AG04450 (cell line): ENCODE results near the gene DACH1. TPM values are rescaled to one million over a fixed set of nuclear protein-coding genes. Genes with fewer than 3 reads are reported as not detected.

ENCODE experiments used
- CTCF ChIA-PET: fragments of 300-600, 350-600 bp; formaldehyde crosslinking; extraction: SDS; loops from one replicate; lab custom pipeline; 2022; ENCODE audit warnings: antibody characterized with exemption, inconsistent platforms; lab: Charles Lee
- POLR2A ChIA-PET: fragments of 350-600 bp; formaldehyde crosslinking; extraction: SDS; loops from one replicate; lab custom pipeline; 2021; ENCODE audit warnings: antibody characterized with exemption, inconsistent platforms; lab: Yijun Ruan, JAX
- DNase-seq: peaks from one replicate; pipeline ENCODE4 v3.0.0-alpha.2; 2011; ENCODE audit warnings: low read depth, low spot score
- H3K27ac ChIP-seq: one replicate; pipeline ENCODE4 v1.5.1; 2012; ENCODE audit warnings: low read depth, low read length, control low read depth
- H3K27me3 ChIP-seq: one replicate; pipeline ENCODE4 v1.6.0; 2012; ENCODE audit warnings: low read length; ENCODE audit not compliant: control insufficient read depth, insufficient read depth
- H3K4me3 ChIP-seq: 2 replicates; pipeline ENCODE4 v1.5.1; 2011; ENCODE audit warnings: mild to moderate bottlenecking, low read depth, low read length, control low read depth
- H3K9me3 ChIP-seq: 2 replicates; pipeline ENCODE4 v1.5.1; 2012; ENCODE audit warnings: low read length; ENCODE audit not compliant: control insufficient read depth, insufficient read depth
- polyA plus RNA-seq: library from polyadenylated mRNA; depleted of rRNA; stranded (reverse); fragments of >200 nt; gene quantifications from 2 replicates; pipeline ENCODE4 v1.2.3, GENCODE V29; 2011
- TF ChIP-seq, protein P1 (sequence below): IDR thresholded peaks from 2 replicates; pipeline ENCODE4 v1.5.1; 2011; ENCODE audit warnings: low read depth, low read length, control low read depth, inconsistent platforms

DACH1 gene
- polyA plus RNA-seq, 1 experiment: 0.10 TPM

DNA sequence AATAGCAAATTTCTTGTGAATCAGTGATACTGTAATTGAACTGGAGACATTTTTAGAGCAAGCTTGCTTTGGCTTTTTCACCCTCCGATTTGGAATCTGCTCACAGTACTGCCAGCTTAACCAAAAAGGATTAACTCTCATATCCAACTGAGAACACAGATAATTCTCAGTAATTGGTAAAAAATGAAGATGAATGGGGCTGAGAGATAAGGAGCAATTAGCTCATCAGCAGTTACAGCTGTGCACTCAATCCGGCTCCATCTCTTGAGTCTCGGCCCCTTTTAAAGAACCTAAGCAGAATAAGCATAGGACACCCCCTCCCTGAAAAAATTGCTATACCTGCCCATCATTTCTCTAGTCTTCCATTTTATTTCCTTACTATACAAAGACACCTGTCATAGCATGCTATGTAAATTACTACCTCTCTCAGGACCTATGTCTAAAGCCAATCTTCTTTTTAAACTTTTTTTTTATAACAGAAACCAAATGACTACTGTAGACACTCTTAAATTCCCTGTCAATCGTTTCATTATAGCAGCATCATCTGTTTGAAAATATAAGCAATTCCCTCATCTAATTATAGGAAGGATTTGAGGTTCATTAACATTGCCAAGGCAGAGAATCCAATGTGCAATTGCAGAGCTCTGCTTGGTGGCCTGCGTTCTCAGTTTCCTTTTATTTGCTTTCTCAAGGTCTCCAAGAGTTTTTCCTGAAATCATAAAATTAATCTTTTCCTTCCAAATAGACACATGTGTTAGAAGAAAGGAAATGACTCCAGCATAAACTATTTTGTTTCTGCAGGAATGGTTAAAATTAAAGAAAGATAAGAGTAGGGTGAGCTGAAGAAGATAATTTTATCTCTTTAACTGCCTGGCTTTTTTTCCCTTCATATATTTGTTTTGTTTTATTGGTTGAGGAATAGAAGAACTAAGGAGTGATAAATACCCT, 242.1 kb downstream of the DACH1 start:
- Histone ChIP-seq H3K9me3 (no peaks in the 10 kb centered on the region), H3K27ac (no peak overlapping the region), H3K4me3 (no peak overlapping the region), H3K27me3 (no peaks in the 10 kb centered on the region)
- ChIA-PET CTCF (no interaction called here), POLR2A (interaction anchor here (1.0 kb wide), 1 partner anchor 13 kb away, joined by 3 read pairs; no protein-coding TSS in a partner anchor)
- DNase-seq: no peak
- TF ChIP-seq, protein P1, sequence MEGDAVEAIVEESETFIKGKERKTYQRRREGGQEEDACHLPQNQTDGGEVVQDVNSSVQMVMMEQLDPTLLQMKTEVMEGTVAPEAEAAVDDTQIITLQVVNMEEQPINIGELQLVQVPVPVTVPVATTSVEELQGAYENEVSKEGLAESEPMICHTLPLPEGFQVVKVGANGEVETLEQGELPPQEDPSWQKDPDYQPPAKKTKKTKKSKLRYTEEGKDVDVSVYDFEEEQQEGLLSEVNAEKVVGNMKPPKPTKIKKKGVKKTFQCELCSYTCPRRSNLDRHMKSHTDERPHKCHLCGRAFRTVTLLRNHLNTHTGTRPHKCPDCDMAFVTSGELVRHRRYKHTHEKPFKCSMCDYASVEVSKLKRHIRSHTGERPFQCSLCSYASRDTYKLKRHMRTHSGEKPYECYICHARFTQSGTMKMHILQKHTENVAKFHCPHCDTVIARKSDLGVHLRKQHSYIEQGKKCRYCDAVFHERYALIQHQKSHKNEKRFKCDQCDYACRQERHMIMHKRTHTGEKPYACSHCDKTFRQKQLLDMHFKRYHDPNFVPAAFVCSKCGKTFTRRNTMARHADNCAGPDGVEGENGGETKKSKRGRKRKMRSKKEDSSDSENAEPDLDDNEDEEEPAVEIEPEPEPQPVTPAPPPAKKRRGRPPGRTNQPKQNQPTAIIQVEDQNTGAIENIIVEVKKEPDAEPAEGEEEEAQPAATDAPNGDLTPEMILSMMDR: no peak

DNA sequence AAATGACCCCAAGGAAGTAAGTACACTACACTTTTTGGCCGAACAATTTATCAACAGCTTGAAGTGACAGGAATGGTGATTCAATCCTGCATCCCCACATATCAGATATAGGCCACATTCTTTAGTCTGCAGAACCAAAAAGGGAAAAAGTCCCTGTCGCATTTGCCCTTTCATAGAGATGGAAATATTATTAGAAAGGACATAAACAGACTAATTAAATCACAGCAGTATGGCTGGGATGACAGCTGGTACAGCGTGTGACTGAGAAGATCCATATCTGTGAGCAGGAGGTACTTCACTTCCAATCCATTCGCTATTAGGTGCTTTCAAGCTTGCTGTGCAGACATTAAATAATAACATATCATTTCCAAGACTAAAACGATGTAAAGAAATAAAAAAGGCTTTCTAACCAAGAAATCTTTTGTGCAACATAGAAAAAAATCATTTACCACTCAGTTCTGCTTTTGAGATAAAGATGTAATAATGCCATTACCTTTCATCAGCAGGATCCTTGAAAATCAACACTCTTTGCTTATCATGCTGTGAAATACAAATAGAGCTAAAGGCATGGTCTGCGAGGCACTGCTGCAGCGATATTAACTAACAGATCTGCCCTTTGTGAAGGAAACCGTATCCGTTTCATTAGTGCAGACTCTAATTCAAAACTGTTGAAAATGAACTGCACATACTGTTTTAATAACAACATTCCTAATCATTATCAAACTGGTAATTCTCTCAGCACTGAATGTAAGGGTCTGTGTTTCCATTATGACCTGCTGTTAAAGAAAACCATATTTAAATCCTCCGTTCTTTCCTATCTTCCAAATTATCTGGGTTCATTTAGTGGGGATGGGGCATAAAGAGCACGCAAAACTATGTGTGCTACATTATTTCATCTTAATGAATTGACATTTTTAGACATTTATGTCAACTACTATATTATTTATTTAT, 245.6 kb downstream of the DACH1 start:
- ChIA-PET POLR2A (no interaction called here), CTCF (no interaction called here)
- no peak overlapping the region for H3K4me3 ChIP-seq
- TF ChIP-seq, protein P1: no peak
- H3K9me3 ChIP-seq: no peaks in the 10 kb centered on the region
- no peaks in the 10 kb centered on the region for H3K27me3 ChIP-seq
- no peak overlapping the region for H3K27ac ChIP-seq
- no peak for DNase-seq

DNA sequence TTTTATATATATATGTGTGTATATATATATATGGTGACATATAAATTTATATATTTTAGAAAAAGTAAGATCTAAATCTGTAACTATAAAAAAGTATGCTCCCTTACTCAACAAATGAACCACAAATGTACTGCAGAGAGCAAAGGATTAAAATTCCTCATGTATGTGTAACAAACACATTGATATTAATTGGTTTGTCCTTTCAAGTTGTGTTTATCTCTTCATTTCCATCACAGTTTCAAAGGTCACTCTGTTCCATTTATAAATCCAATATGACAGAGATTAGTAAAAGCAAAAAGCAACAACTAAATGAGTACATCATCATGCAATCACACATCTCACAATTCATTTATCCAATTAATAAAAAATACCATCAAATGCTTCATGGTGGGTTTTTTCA, 247.9 kb downstream of the DACH1 start:
- POLR2A ChIA-PET: no interaction called here
- TF ChIP-seq, protein P1: no peak
- DNase-seq: no peak
- Histone ChIP-seq H3K9me3 (no peaks in the 10 kb centered on the region), H3K27ac (no peak overlapping the region), H3K4me3 (no peak overlapping the region), H3K27me3 (no peaks in the 10 kb centered on the region)
- CTCF ChIA-PET: no interaction called here

DNA sequence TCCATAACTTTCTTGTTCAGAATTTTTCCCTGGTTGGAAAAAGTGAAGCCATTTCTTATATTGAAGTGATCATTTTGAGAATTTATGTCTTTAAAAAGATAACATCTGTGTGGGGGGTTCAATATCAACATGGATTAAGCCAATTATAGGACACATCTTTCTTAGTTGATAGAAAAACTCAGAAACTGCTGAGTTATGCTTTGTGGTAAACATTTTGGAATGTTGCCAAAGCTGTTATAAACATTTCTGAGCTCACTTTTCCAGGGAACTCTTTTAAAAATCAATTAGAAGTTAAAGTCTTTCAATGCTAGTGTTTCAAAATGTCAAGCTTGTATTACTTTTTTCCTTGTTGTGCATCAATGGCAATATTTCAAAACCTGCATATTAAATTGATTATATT, 248.8 kb downstream of the DACH1 start:
- Histone ChIP-seq H3K9me3 (no peaks in the 10 kb centered on the region), H3K27ac (no peak overlapping the region), H3K27me3 (no peaks in the 10 kb centered on the region), H3K4me3 (no peak overlapping the region)
- no peak for DNase-seq
- POLR2A ChIA-PET: no interaction called here
- CTCF ChIA-PET: interaction anchor here (0.5 to 0.6 kb wide), 2 partner anchors 296 to 1566 kb away, joined by 3 to 5 read pairs; no protein-coding TSS in a partner anchor
- TF ChIP-seq, protein P1: no peak
